Stimulated activated naive CD8-positive, alpha-beta T cell treated with anti-CD3 and anti-CD28 coated beads, Interleukin-15, Interleukin-2, amounts not matched to agents 100 U/mL and 50 U/mL, for 24 hours (primary cell): ENCODE measurements around the gene NKTR.
"Not testable (repeated sequence)": the region's sequence is repeated elsewhere in the genome, so short reads cannot be mapped to it uniquely, and the experiment has no call there.

ENCODE experiments used
- ATAC-seq: fragments of 150-1000 bp; cut with Tn5 transposase; one replicate; pipeline ENCODE4 v1.10.0; 2021
- DNase-seq: peaks from one replicate; pipeline ENCODE4 v3.0.0; 2021

Gene NKTR

GRCh38 chr3:42595682-42596081 is 4.8 kb upstream of the NKTR start:
- ATAC-seq: no peak

GRCh38 chr3:42597098-42597497 is 3.4 kb upstream of the NKTR start:
- not testable (repeated sequence) for DNase-seq, ATAC-seq

More at GRCh38 chr3:42595682-42596081, 4.8 kb upstream of the NKTR start:
- DNase-seq: no peak

GRCh38 chr3:42600958-42601675 is 631 bp downstream of the NKTR start:
- ATAC-seq (peak; percentile 38), DNase-seq (peak; percentile 67)

- DNase-seq (no peak), ATAC-seq (no peak)
Measured at GRCh38 chr3:42601896-42602581, 1.6 kb downstream of the NKTR start.

GRCh38 chr3:42602961-42603360 is 2.5 kb downstream of the NKTR start:
- ATAC-seq: no peak
- no peak for DNase-seq

- ATAC-seq (no peak), DNase-seq (no peak)
Measured at GRCh38 chr3:42605546-42606173, 5.2 kb downstream of the NKTR start.

- ATAC-seq (no peak), DNase-seq (no peak)
Measured at GRCh38 chr3:42608581-42608980, 8.1 kb downstream of the NKTR start.

- ATAC-seq (no peak), DNase-seq (no peak)
Measured at GRCh38 chr3:42610976-42611375, 10.5 kb downstream of the NKTR start.

GRCh38 chr3:42612217-42612616 is 11.7 kb downstream of the NKTR start:
- ATAC-seq (no peak), DNase-seq (no peak)

- DNase-seq (no peak), ATAC-seq (no peak)
Measured at GRCh38 chr3:42612928-42613327, 12.4 kb downstream of the NKTR start.

- ATAC-seq (no peak), DNase-seq (no peak)
Measured at GRCh38 chr3:42613462-42613861, 13.0 kb downstream of the NKTR start.

GRCh38 chr3:42631620-42632019 is 31.1 kb downstream of the NKTR start:
- no peak for DNase-seq
- no peak for ATAC-seq

- DNase-seq (no peak), ATAC-seq (no peak)
Measured at GRCh38 chr3:42632146-42632545, 31.7 kb downstream of the NKTR start.

GRCh38 chr3:42633544-42633943 is 33.1 kb downstream of the NKTR start:
- ATAC-seq: no peak

GRCh38 chr3:42635111-42635510 is 34.6 kb downstream of the NKTR start:
- DNase-seq: no peak
- ATAC-seq: peak; percentile 63

More at GRCh38 chr3:42633544-42633943, 33.1 kb downstream of the NKTR start:
- DNase-seq: no peak

- DNase-seq (no peak), ATAC-seq (no peak)
Measured at GRCh38 chr3:42637001-42637400, 36.5 kb downstream of the NKTR start.

- no peak for DNase-seq
- ATAC-seq: peak; percentile 86
Measured at GRCh38 chr3:42638339-42638842, 37.9 kb downstream of the NKTR start.

GRCh38 chr3:42639192-42639591 is 38.7 kb downstream of the NKTR start:
- ATAC-seq (no peak), DNase-seq (no peak)

- no peak for ATAC-seq
- no peak for DNase-seq
Measured at GRCh38 chr3:42640129-42640528, 39.6 kb downstream of the NKTR start.

GRCh38 chr3:42640771-42641370 is 40.4 kb downstream of the NKTR start:
- DNase-seq (no peak), ATAC-seq (no peak)

- ATAC-seq (no peak), DNase-seq (no peak)
Measured at GRCh38 chr3:42647821-42648459, 47.5 kb downstream of the NKTR start.

- ATAC-seq (no peak), DNase-seq (no peak)
Measured at GRCh38 chr3:42649006-42649405, 48.5 kb downstream of the NKTR start.
